WI38 (cell line): ENCODE measurements around the gene DVL2.
A peak's percentile ranks its signal among the peaks of the same experiment; 100 is the strongest.

Experiments used
- H3K4me3 ChIP-seq: 2 replicates; pipeline ENCODE4 v1.5.1; 2011; ENCODE audit warnings: low read depth, mild to moderate bottlenecking, control low read depth, low read length
- CTCF ChIP-seq: IDR thresholded peaks from 2 replicates; pipeline ENCODE4 v1.5.1; 2012; ENCODE audit warnings: low read depth, mild to moderate bottlenecking, control low read depth, low read length

The DVL2 gene

GRCh38 chr17:7177954-7178477 is 56.3 kb downstream of the DVL2 start:
- H3K4me3 ChIP-seq: peak overlapping the region; percentile 65

GRCh38 chr17:7177191-7177953 is 56.9 kb downstream of the DVL2 start:
- TF ChIP-seq CTCF: peak; percentile 89
- H3K4me3 ChIP-seq: peak overlapping the region; percentile 65

More at GRCh38 chr17:7177954-7178477, 56.3 kb downstream of the DVL2 start:
- no peak for TF ChIP-seq CTCF

GRCh38 chr17:7176841-7177190 is 57.5 kb downstream of the DVL2 start:
- H3K4me3 ChIP-seq: no peak overlapping the region; the same call in 1 of the 2 replicates
- no peak for TF ChIP-seq CTCF

GRCh38 chr17:7176107-7176840 is 58.0 kb downstream of the DVL2 start:
- TF ChIP-seq CTCF: no peak

More at GRCh38 chr17:7176107-7176840, 58.0 kb downstream of the DVL2 start:
- H3K4me3 ChIP-seq: no peak overlapping the region
